ENCODE data around the gene SPATA31D4.

Gene SPATA31D4

DNA sequence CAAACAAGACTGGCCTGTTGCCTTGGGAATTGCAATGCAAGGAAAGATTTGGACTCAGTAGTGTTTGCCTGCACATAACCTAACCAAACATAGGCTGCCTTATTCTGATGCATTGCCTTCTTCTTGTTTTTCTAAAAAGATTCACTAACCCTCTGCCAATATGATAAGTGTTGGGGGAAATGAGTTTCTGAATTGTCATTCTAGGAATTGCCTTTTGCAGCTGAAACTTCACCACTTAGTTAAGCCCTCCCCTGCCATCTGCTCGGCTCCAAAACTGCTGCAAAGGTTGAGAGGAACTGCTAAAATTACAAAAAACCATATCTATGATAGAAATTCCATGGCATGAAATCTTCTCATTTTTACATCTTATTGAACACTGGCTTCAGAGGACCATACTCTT, 41.6 kb upstream of the SPATA31D4 start:
- Histone ChIP-seq H3K9me3 (ENCODE audit: insufficient read depth, low read depth, low read length) (no peaks in the 10 kb centered on the region), H3K27me3 (ENCODE audit: insufficient read depth, low read length, poor library complexity, severe bottlenecking) (no peaks in the 10 kb centered on the region), H3K9ac (ENCODE audit: low read depth, low read length, poor library complexity, severe bottlenecking) (no peak overlapping the region), H3K4me1 (ENCODE audit: insufficient read depth, low read length, poor library complexity, severe bottlenecking) (no peaks in the 10 kb centered on the region), H3K36me3 (ENCODE audit: insufficient read depth, low read length) (no peaks in the 10 kb centered on the region), H4K20me1 (ENCODE audit: insufficient read depth, low read length, poor library complexity, severe bottlenecking) (no peaks in the 10 kb centered on the region), H3K4me2 (ENCODE audit: low read depth, low read length, poor library complexity, severe bottlenecking) (no peak overlapping the region), H3K79me2 (ENCODE audit: insufficient read depth, low read length) (no peaks in the 10 kb centered on the region), H3K9me2 (replicated peaks; ENCODE audit: low read depth, low read length) (no peaks in the 10 kb centered on the region), H3F3A (ENCODE audit: low read depth) (no peaks in the 10 kb centered on the region), H3K4me3 (ENCODE audit: low read length, poor library complexity, severe bottlenecking) (no peak overlapping the region), H2AFZ (ENCODE audit: low read length) (no peak overlapping the region)
- TF ChIP-seq, protein P1, sequence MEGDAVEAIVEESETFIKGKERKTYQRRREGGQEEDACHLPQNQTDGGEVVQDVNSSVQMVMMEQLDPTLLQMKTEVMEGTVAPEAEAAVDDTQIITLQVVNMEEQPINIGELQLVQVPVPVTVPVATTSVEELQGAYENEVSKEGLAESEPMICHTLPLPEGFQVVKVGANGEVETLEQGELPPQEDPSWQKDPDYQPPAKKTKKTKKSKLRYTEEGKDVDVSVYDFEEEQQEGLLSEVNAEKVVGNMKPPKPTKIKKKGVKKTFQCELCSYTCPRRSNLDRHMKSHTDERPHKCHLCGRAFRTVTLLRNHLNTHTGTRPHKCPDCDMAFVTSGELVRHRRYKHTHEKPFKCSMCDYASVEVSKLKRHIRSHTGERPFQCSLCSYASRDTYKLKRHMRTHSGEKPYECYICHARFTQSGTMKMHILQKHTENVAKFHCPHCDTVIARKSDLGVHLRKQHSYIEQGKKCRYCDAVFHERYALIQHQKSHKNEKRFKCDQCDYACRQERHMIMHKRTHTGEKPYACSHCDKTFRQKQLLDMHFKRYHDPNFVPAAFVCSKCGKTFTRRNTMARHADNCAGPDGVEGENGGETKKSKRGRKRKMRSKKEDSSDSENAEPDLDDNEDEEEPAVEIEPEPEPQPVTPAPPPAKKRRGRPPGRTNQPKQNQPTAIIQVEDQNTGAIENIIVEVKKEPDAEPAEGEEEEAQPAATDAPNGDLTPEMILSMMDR (conservative IDR thresholded peaks at IDR 0.05; ENCODE audit: low read length), result no peak
- TF ChIP-seq EZH2phosphoT487 (IDR thresholded peaks at IDR 0.05; ENCODE audit: borderline replicate concordance), result no peak

DNA sequence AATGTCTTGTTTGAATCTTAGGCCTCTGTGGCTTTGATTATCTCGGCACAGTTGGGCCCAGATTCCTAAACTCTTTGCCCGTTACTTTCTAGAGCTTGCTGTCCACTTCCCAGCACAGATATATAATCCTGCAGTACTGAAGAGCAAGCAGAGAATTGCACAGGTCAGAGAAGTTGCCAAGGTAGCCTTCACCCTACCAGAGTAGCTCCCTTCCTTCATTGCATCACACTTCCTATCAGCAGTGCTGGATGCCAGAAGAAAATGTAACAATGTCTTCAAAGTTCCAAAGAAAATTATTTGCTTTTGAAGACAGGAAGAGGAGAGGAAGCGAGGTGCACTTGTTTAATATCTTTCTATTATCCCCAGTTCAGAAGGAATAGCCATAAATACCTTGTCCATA, 38.1 kb upstream of the SPATA31D4 start:
- no peaks in the 10 kb centered on the region for H3K27me3 ChIP-seq (ENCODE audit: insufficient read depth, low read length, poor library complexity, severe bottlenecking)
- TF ChIP-seq, protein P1 (conservative IDR thresholded peaks at IDR 0.05; ENCODE audit: low read length), result no peak
- no peak for TF ChIP-seq EZH2phosphoT487 (IDR thresholded peaks at IDR 0.05; ENCODE audit: borderline replicate concordance)
- H3K9me2 ChIP-seq (replicated peaks; ENCODE audit: low read depth, low read length), result no peaks in the 10 kb centered on the region
- H4K20me1 ChIP-seq (ENCODE audit: insufficient read depth, low read length, poor library complexity, severe bottlenecking), result no peaks in the 10 kb centered on the region
- H3K9ac ChIP-seq (ENCODE audit: low read depth, low read length, poor library complexity, severe bottlenecking), result no peak overlapping the region
- H3K9me3 ChIP-seq (ENCODE audit: insufficient read depth, low read depth, low read length), result no peaks in the 10 kb centered on the region
- no peak overlapping the region for H2AFZ ChIP-seq (ENCODE audit: low read length)
- no peaks in the 10 kb centered on the region for H3K36me3 ChIP-seq (ENCODE audit: insufficient read depth, low read length)
- no peaks in the 10 kb centered on the region for H3F3A ChIP-seq (ENCODE audit: low read depth)
- no peak overlapping the region for H3K4me3 ChIP-seq (ENCODE audit: low read length, poor library complexity, severe bottlenecking)
- no peaks in the 10 kb centered on the region for H3K4me1 ChIP-seq (ENCODE audit: insufficient read depth, low read length, poor library complexity, severe bottlenecking)
- H3K4me2 ChIP-seq (ENCODE audit: low read depth, low read length, poor library complexity, severe bottlenecking), result no peak overlapping the region
- no peaks in the 10 kb centered on the region for H3K79me2 ChIP-seq (ENCODE audit: insufficient read depth, low read length)

DNA sequence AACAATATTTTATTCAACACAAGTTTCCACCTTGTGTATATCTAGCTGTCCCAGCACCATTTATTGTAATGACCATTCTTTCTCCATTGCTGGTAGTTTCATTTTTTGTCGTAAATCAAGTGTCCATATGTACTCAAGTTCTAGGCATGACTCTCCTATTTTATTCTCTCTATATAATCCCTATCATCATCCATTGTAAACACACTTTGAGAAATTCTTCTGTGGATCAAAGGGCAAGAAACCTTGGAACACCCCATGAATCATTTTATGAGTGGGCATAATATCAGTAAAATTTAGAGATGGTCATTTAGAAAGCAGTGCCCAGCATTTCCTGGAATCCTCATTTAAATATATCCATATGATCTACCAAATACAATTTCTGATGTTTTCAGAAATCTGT, 35.8 kb upstream of the SPATA31D4 start:
- H3K4me2 ChIP-seq (ENCODE audit: low read depth, low read length, poor library complexity, severe bottlenecking), result no peak overlapping the region
- H3K9me2 ChIP-seq (replicated peaks; ENCODE audit: low read depth, low read length), result no peaks in the 10 kb centered on the region
- TF ChIP-seq, protein P1 (conservative IDR thresholded peaks at IDR 0.05; ENCODE audit: low read length), result no peak
- TF ChIP-seq EZH2phosphoT487 (IDR thresholded peaks at IDR 0.05; ENCODE audit: borderline replicate concordance), result no peak
- no peaks in the 10 kb centered on the region for H3K79me2 ChIP-seq (ENCODE audit: insufficient read depth, low read length)
- no peaks in the 10 kb centered on the region for H3K36me3 ChIP-seq (ENCODE audit: insufficient read depth, low read length)
- no peaks in the 10 kb centered on the region for H3K4me1 ChIP-seq (ENCODE audit: insufficient read depth, low read length, poor library complexity, severe bottlenecking)
- H3K9me3 ChIP-seq (ENCODE audit: insufficient read depth, low read depth, low read length), result no peaks in the 10 kb centered on the region
- H3K27me3 ChIP-seq (ENCODE audit: insufficient read depth, low read length, poor library complexity, severe bottlenecking), result no peaks in the 10 kb centered on the region
- H3K4me3 ChIP-seq (ENCODE audit: low read length, poor library complexity, severe bottlenecking), result no peak overlapping the region
- no peaks in the 10 kb centered on the region for H4K20me1 ChIP-seq (ENCODE audit: insufficient read depth, low read length, poor library complexity, severe bottlenecking)
- H2AFZ ChIP-seq (ENCODE audit: low read length), result no peak overlapping the region
- no peaks in the 10 kb centered on the region for H3F3A ChIP-seq (ENCODE audit: low read depth)
- H3K9ac ChIP-seq (ENCODE audit: low read depth, low read length, poor library complexity, severe bottlenecking), result no peak overlapping the region

All from Loucy (cell line).